ENCODE results near the gene MBD3L1. TPM values are rescaled to one million over a fixed set of nuclear protein-coding genes. Genes with fewer than 3 reads are reported as not detected.

MBD3L1 gene
- total RNA-seq, 1 donor from 2014 or later, result not detected

DNA sequence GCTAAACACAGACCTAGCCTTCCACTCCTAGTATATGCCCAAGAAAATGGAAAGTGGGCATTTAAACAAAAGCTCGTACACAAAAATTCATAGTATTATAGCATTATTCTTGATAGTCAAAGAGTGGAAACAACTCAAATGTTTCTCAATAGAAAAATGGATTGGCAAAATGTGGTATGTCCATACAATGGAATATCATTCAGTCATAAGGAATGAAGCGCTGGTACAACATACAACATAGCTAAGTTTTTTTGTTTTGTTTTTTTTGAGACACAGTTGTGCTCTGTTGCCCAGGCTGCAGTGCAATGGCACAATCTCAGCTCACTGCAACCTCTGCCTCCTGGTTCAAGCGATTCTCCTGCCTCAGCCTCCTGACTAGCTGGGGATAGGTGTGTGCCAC, 11.9 kb upstream of the MBD3L1 start:
- Histone ChIP-seq H3K9me3 (ENCODE audit: insufficient read depth, low read depth, low read length) (peaks cover 14% of the 10 kb centered on the region), H3K27ac (ENCODE audit: low read depth, low read length) (no peak overlapping the region), H3K9ac (ENCODE audit: low read length) (no peak overlapping the region), H4K20me1 (ENCODE audit: insufficient read depth, low read length) (no peaks in the 10 kb centered on the region), H2AFZ (ENCODE audit: low read depth, low read length) (no peak overlapping the region), H3K4me2 (ENCODE audit: low read length) (no peak overlapping the region), H3K4me1 (ENCODE audit: insufficient read depth, low read length) (no peaks in the 10 kb centered on the region), H3K79me2 (ENCODE audit: insufficient read depth, low read length) (no peaks in the 10 kb centered on the region), H3K36me3 (ENCODE audit: insufficient read depth, low read length) (peaks cover 23% of the 10 kb centered on the region), H3K27me3 (ENCODE audit: insufficient read depth, low read length) (no peaks in the 10 kb centered on the region), H3K4me3 (ENCODE audit: insufficient read depth, low read depth, low read length) (no peak overlapping the region)
- no peaks in the 10 kb centered on the region for H3K27me3 Mint-ChIP-seq (ENCODE audit: low read depth, unreplicated experiment)
- no peak overlapping the region for H3K27ac Mint-ChIP-seq (ENCODE audit: unreplicated experiment)
- no peak for DNase-seq (ENCODE audit: low read depth)
- no peak for FAIRE-seq
- H3K36me3 Mint-ChIP-seq (ENCODE audit: low read depth, unreplicated experiment), result no peaks in the 10 kb centered on the region
- no peak overlapping the region for H3K4me3 Mint-ChIP-seq (ENCODE audit: unreplicated experiment)
- no peaks in the 10 kb centered on the region for H3K4me1 Mint-ChIP-seq (ENCODE audit: low read depth, unreplicated experiment)
- H3K9me3 Mint-ChIP-seq (ENCODE audit: unreplicated experiment), result peaks cover 29% of the 10 kb centered on the region
- TF ChIP-seq EZH2 (IDR thresholded peaks at IDR 0.05; ENCODE audit: insufficient read depth, low read length) (no peak), CTCF (IDR thresholded peaks at IDR 0.05; ENCODE audit: insufficient read depth, low read depth, low read length) (no peak)

DNA sequence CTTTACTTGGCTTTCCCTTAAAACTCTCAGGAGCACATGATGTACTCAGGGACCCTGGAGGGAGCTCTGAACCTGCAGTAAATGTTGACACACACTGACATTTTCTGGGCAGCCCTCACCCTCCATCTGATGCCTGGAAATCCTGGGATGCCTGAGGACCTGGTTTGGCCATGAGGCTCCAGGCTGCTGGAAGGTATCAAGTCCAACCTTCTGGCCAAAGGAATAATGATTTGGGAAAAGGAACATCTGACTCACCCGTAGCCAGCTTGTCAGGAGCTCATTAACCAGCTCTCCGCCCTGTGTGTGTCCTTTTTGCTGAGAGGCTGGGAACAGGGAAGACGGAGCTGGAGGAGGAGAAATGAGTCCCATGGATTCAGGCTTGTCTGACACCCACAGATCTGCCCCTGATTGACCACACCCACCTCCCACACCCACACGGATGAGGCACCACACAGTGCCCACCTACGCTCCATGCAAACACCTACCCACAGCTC, 10.4 kb upstream of the MBD3L1 start:
- Histone ChIP-seq H4K20me1 (ENCODE audit: insufficient read depth, low read length) (no peaks in the 10 kb centered on the region), H3K79me2 (ENCODE audit: insufficient read depth, low read length) (no peaks in the 10 kb centered on the region), H3K9me3 (ENCODE audit: insufficient read depth, low read depth, low read length) (peaks cover 7% of the 10 kb centered on the region), H3K4me3 (ENCODE audit: insufficient read depth, low read depth, low read length) (no peak overlapping the region), H3K27me3 (ENCODE audit: insufficient read depth, low read length) (no peaks in the 10 kb centered on the region), H3K27ac (ENCODE audit: low read depth, low read length) (no peak overlapping the region), H3K36me3 (ENCODE audit: insufficient read depth, low read length) (peaks cover 19% of the 10 kb centered on the region), H3K4me1 (ENCODE audit: insufficient read depth, low read length) (no peaks in the 10 kb centered on the region), H2AFZ (ENCODE audit: low read depth, low read length) (no peak overlapping the region), H3K4me2 (ENCODE audit: low read length) (no peak overlapping the region), H3K9ac (ENCODE audit: low read length) (no peak overlapping the region)
- H3K36me3 Mint-ChIP-seq (ENCODE audit: low read depth, unreplicated experiment), result no peaks in the 10 kb centered on the region
- no peak for TF ChIP-seq CTCF (IDR thresholded peaks at IDR 0.05; ENCODE audit: insufficient read depth, low read depth, low read length)
- TF ChIP-seq EZH2 (IDR thresholded peaks at IDR 0.05; ENCODE audit: insufficient read depth, low read length), result no peak
- no peak overlapping the region for H3K4me3 Mint-ChIP-seq (ENCODE audit: unreplicated experiment)
- FAIRE-seq (no peak), DNase-seq (ENCODE audit: low read depth) (peak; percentile 63)
- no peak overlapping the region for H3K27ac Mint-ChIP-seq (ENCODE audit: unreplicated experiment)
- peaks cover 30% of the 10 kb centered on the region for H3K9me3 Mint-ChIP-seq (ENCODE audit: unreplicated experiment)
- no peaks in the 10 kb centered on the region for H3K4me1 Mint-ChIP-seq (ENCODE audit: low read depth, unreplicated experiment)
- H3K27me3 Mint-ChIP-seq (ENCODE audit: low read depth, unreplicated experiment), result no peaks in the 10 kb centered on the region

GRCh38 chr19:8826371-8826770, 5.8 kb upstream of the MBD3L1 start:
- no peak overlapping the region for H3K27ac Mint-ChIP-seq (ENCODE audit: unreplicated experiment)
- no peak for DNase-seq (ENCODE audit: low read depth)
- no peak overlapping the region for H3K4me2 ChIP-seq (ENCODE audit: low read length)

More at GRCh38 chr19:8826371-8826770, 5.8 kb upstream of the MBD3L1 start:
- no peak overlapping the region for H2AFZ ChIP-seq (ENCODE audit: low read depth, low read length)
- no peak overlapping the region for H3K4me3 ChIP-seq (ENCODE audit: insufficient read depth, low read depth, low read length)
- H3K27me3 Mint-ChIP-seq (ENCODE audit: low read depth, unreplicated experiment), result no peaks in the 10 kb centered on the region
- no peaks in the 10 kb centered on the region for H3K4me1 Mint-ChIP-seq (ENCODE audit: low read depth, unreplicated experiment)
- H3K9me3 Mint-ChIP-seq (ENCODE audit: unreplicated experiment), result peaks cover 37% of the 10 kb centered on the region
- no peak overlapping the region for H3K4me3 Mint-ChIP-seq (ENCODE audit: unreplicated experiment)
- no peaks in the 10 kb centered on the region for H3K9me3 ChIP-seq (ENCODE audit: insufficient read depth, low read depth, low read length)
- H3K36me3 Mint-ChIP-seq (ENCODE audit: low read depth, unreplicated experiment), result no peaks in the 10 kb centered on the region
- TF ChIP-seq CTCF (IDR thresholded peaks at IDR 0.05; ENCODE audit: insufficient read depth, low read depth, low read length), result no peak
- no peak for TF ChIP-seq EZH2 (IDR thresholded peaks at IDR 0.05; ENCODE audit: insufficient read depth, low read length)
- no peaks in the 10 kb centered on the region for H3K79me2 ChIP-seq (ENCODE audit: insufficient read depth, low read length)
- no peak overlapping the region for H3K9ac ChIP-seq (ENCODE audit: low read length)
- no peaks in the 10 kb centered on the region for H3K36me3 ChIP-seq (ENCODE audit: insufficient read depth, low read length)
- no peaks in the 10 kb centered on the region for H4K20me1 ChIP-seq (ENCODE audit: insufficient read depth, low read length)
- FAIRE-seq, result no peak
- H3K4me1 ChIP-seq (ENCODE audit: insufficient read depth, low read length), result no peaks in the 10 kb centered on the region
- no peaks in the 10 kb centered on the region for H3K27me3 ChIP-seq (ENCODE audit: insufficient read depth, low read length)
- no peak overlapping the region for H3K27ac ChIP-seq (ENCODE audit: low read depth, low read length)

Measured in astrocyte (in vitro differentiated cells and primary cell).